Mesothelial cell of epicardium (in vitro differentiated cells): ENCODE results near the gene MPIG6B. TPM values are rescaled to one million over a fixed set of nuclear protein-coding genes. Genes with fewer than 3 reads are reported as not detected.

Experiments
- DNase-seq, 2 experiments: peaks; one replicate each; pipeline ENCODE4 v3.0.0; 2021; ENCODE audit warnings: low spot score in 2 of 2; ENCODE audit not compliant: unreplicated experiment in 2 of 2
- H3K27ac Mint-ChIP-seq: 2 replicates; pipeline ENCODE4 v1.8.0; 2021; ENCODE audit warnings: mixed read lengths
- H3K27me3 Mint-ChIP-seq: 2 replicates; pipeline ENCODE4 v1.8.0; 2021; ENCODE audit warnings: low read depth, mixed read lengths
- H3K36me3 Mint-ChIP-seq: 2 replicates; pipeline ENCODE4 v1.8.0; 2021; ENCODE audit warnings: mixed read lengths
- H3K4me1 Mint-ChIP-seq: 2 replicates; pipeline ENCODE4 v1.8.0; 2021; ENCODE audit warnings: mixed read lengths
- H3K4me3 Mint-ChIP-seq: 2 replicates; pipeline ENCODE4 v1.8.0; 2021; ENCODE audit warnings: mild to moderate bottlenecking, moderate library complexity, mixed read lengths
- H3K9me3 Mint-ChIP-seq: 2 replicates; pipeline ENCODE4 v1.8.0; 2021; ENCODE audit warnings: mixed read lengths
- total RNA-seq: library from RNA; stranded (reverse); gene quantifications from 3 replicates; pipeline ENCODE4 v1.2.1, GENCODE V29; 2021
- TF ChIP-seq, protein P1 (sequence below): fragments of 200-600 bp; sonication (generic); IDR thresholded peaks from one replicate; pipeline ENCODE4 v1.5.0; 2021; ENCODE audit warnings: antibody characterized with exemption; ENCODE audit not compliant: unreplicated experiment

The MPIG6B gene
- total RNA-seq, 1 donor from 2014 or later = 0.16 TPM

DNA sequence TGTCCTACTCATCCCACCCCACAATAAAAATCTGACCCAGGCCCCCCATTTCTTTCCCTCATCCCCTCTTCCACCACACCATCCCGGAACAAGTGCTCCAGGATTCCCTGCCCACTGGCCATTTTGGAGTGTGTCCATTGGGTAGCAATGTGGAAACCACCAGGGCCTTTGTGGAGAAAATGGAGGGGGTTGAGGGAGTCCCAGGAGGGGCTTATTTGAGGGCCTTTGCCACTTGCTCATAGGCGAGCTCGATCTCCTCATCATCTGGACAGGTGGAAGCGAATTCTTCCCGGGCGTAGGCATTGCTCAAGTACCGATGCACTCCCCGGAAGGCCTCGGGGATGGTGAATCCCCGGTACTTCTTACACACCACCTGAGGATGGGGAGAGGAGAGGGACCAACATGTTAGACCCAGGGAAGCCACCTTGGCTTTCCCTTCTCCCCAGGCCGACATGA is 7.5 kb downstream of the MPIG6B start:
- TF ChIP-seq, protein P1, sequence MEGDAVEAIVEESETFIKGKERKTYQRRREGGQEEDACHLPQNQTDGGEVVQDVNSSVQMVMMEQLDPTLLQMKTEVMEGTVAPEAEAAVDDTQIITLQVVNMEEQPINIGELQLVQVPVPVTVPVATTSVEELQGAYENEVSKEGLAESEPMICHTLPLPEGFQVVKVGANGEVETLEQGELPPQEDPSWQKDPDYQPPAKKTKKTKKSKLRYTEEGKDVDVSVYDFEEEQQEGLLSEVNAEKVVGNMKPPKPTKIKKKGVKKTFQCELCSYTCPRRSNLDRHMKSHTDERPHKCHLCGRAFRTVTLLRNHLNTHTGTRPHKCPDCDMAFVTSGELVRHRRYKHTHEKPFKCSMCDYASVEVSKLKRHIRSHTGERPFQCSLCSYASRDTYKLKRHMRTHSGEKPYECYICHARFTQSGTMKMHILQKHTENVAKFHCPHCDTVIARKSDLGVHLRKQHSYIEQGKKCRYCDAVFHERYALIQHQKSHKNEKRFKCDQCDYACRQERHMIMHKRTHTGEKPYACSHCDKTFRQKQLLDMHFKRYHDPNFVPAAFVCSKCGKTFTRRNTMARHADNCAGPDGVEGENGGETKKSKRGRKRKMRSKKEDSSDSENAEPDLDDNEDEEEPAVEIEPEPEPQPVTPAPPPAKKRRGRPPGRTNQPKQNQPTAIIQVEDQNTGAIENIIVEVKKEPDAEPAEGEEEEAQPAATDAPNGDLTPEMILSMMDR = no peak
- peaks cover 43% of the 10 kb centered on the region for H3K36me3 Mint-ChIP-seq
- DNase-seq = no peak
- H3K4me1 Mint-ChIP-seq = peaks cover 34% of the 10 kb centered on the region
- H3K4me3 Mint-ChIP-seq = peak overlapping the region; percentile 100
- peak overlapping the region; percentile 98 for H3K27ac Mint-ChIP-seq
- H3K27me3 Mint-ChIP-seq = no peaks in the 10 kb centered on the region
- no peaks in the 10 kb centered on the region for H3K9me3 Mint-ChIP-seq

- peaks cover 46% of the 10 kb centered on the region for H3K4me1 Mint-ChIP-seq
- no peaks in the 10 kb centered on the region for H3K27me3 Mint-ChIP-seq
- DNase-seq = no peak
- H3K9me3 Mint-ChIP-seq = no peaks in the 10 kb centered on the region
- TF ChIP-seq, protein P1 = no peak
- H3K4me3 Mint-ChIP-seq = no peak overlapping the region
- H3K36me3 Mint-ChIP-seq = peaks cover 30% of the 10 kb centered on the region
- no peak overlapping the region for H3K27ac Mint-ChIP-seq
Observed at GRCh38 chr6:31732029-31732428, 8.9 kb downstream of the MPIG6B start.

DNA sequence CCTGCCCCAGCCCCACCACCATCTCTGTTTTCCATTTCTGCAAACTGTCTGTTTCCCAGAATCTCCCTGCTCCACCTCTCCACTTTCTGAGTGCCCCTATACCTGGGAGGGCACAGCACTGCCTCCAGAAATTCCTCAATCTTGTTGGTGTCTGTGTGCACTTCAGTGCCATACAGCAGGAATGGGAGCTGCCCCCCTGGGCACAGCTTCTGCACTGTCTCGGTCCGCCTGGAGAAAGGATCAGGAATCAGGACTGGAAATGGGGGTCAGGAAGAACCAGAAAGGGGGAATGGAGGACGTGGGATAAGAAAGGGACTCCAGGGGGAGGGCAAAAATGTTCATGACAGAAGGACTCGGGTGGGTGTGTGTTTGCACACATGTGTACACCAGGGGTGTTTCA is 10.6 kb downstream of the MPIG6B start:
- TF ChIP-seq, protein P1 = no peak
- Mint-ChIP-seq H3K27me3 (no peaks in the 10 kb centered on the region), H3K9me3 (no peaks in the 10 kb centered on the region), H3K4me3 (peak overlapping the region; percentile 82), H3K36me3 (peaks cover 21% of the 10 kb centered on the region), H3K27ac (no peak overlapping the region), H3K4me1 (peaks cover 56% of the 10 kb centered on the region)
- DNase-seq = no peak

GRCh38 chr6:31734247-31734820 is 11.2 kb downstream of the MPIG6B start:
- Mint-ChIP-seq H3K36me3 (peaks cover 19% of the 10 kb centered on the region), H3K27ac (no peak overlapping the region), H3K4me3 (peak overlapping the region; percentile 82), H3K27me3 (no peaks in the 10 kb centered on the region), H3K4me1 (peaks cover 55% of the 10 kb centered on the region), H3K9me3 (no peaks in the 10 kb centered on the region)
- no peak for DNase-seq
- TF ChIP-seq, protein P1 = no peak

- no peaks in the 10 kb centered on the region for H3K27me3 Mint-ChIP-seq
- H3K36me3 Mint-ChIP-seq = peaks cover 19% of the 10 kb centered on the region
- DNase-seq = peak in 1 of 2 experiments; percentile 59
- TF ChIP-seq, protein P1 = no peak
- H3K4me1 Mint-ChIP-seq = peaks cover 59% of the 10 kb centered on the region
- H3K9me3 Mint-ChIP-seq = no peaks in the 10 kb centered on the region
- peak overlapping the region; percentile 99 for H3K27ac Mint-ChIP-seq
- H3K4me3 Mint-ChIP-seq = peak overlapping the region; percentile 82
Observed at GRCh38 chr6:31734821-31735406, 11.7 kb downstream of the MPIG6B start.
